ENCODE results near the gene VAPB.
A peak's percentile ranks its signal among the peaks of the same experiment; 100 is the strongest.

VAPB gene

DNA sequence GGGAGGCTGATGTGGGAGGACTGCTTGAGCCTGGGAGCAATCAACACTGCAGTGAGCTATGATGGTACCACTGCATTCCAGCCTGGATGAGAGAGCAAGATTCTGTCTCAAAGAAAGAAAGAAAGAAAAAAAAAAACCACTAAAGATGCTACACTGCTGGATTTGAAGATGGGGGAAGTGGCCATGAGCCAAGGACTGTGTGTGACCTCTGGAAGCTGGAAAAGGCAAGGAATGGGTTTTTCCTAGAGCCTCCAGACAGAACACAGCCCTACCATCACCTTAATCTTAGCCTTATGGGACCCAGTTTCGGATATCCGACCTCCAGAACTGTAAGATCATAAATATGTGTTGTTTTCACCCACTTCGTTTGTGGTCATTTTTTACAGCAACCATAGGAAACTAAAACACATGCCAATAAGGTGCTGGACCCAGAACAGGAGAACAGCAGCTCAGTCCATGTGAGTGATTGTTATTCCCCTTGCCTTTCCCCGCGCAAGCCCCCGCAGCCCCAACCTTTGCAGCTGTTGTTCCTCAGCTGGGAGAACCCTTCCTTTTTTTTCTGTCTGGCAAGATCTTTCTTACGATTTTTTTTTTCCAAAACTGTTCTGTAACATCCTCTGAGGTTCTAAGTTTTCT is 11.1 kb upstream of the VAPB start:
- TF ChIP-seq, protein P1, sequence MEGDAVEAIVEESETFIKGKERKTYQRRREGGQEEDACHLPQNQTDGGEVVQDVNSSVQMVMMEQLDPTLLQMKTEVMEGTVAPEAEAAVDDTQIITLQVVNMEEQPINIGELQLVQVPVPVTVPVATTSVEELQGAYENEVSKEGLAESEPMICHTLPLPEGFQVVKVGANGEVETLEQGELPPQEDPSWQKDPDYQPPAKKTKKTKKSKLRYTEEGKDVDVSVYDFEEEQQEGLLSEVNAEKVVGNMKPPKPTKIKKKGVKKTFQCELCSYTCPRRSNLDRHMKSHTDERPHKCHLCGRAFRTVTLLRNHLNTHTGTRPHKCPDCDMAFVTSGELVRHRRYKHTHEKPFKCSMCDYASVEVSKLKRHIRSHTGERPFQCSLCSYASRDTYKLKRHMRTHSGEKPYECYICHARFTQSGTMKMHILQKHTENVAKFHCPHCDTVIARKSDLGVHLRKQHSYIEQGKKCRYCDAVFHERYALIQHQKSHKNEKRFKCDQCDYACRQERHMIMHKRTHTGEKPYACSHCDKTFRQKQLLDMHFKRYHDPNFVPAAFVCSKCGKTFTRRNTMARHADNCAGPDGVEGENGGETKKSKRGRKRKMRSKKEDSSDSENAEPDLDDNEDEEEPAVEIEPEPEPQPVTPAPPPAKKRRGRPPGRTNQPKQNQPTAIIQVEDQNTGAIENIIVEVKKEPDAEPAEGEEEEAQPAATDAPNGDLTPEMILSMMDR (IDR thresholded peaks at IDR 0.05; ENCODE audit: insufficient read depth, low read depth, low read length, missing control alignments), result no peak
- no peak for DNase-seq (ENCODE audit: low read depth)
- no peak overlapping the region for H3K4me3 ChIP-seq (ENCODE audit: low read depth, low read length)

DNA sequence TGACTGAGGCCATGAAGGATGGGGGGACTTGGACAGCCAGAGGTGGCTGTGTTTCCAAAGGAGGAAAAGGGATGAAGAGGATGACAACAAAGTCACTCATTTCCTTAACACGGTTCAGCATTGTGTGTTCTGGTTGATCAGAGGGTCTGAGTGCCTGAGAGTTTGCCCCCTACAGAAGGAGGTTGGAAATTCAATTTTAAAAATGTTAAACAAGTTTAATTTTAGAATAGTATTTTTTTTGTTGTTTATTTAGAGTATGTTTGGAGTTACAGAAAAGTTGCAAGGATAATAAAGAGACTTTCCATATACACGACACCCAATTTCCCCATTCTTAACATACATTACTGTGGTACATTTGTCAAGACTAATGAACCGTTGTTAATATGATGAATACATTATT is 10.3 kb upstream of the VAPB start:
- no peak overlapping the region for H3K4me3 ChIP-seq (ENCODE audit: low read depth, low read length)
- DNase-seq (ENCODE audit: low read depth), result no peak
- TF ChIP-seq, protein P1 (IDR thresholded peaks at IDR 0.05; ENCODE audit: insufficient read depth, low read depth, low read length, missing control alignments), result no peak

DNA sequence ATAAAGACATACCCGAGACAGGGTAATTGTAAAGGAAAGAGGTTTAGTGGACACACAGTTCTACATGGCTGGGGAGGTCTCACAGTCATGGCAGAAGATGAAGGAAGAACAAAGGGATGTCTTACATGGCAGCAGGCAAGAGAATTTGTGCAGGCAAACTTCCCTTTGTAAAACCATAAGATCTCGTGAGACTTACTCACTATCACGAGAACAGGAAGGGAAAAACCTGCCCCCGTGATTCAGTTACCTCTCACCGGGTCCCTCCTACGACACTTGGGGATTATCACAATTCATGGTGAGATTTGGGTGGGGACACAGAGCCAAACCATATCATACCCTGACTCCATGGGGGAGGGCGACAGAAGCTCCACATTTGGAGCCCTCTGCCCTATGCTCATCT is 7.4 kb upstream of the VAPB start:
- TF ChIP-seq, protein P1 (IDR thresholded peaks at IDR 0.05; ENCODE audit: insufficient read depth, low read depth, low read length, missing control alignments), result no peak
- no peak overlapping the region for H3K4me3 ChIP-seq (ENCODE audit: low read depth, low read length)
- DNase-seq (ENCODE audit: low read depth), result no peak

DNA sequence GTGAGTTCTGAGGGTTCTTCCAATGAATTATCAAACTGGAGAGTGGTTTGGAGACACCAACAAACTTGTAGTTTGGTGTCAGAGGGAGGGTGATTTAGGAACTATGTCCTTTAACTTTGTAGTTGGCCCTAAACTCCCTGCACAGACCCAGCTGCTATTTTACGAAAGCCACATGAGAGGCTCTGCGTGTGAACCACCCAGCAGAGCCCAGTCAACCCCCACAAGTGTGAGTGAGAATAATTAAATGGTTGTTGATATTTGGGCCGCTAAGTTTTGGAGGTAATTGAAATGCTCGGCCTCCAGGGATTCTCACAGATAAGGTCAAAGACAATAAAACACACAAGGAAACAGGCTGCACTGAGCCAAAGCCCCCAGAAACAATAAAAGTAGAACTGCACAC is 6.9 kb upstream of the VAPB start:
- TF ChIP-seq, protein P1 (IDR thresholded peaks at IDR 0.05; ENCODE audit: insufficient read depth, low read depth, low read length, missing control alignments), result no peak
- no peak for DNase-seq (ENCODE audit: low read depth)
- H3K4me3 ChIP-seq (ENCODE audit: low read depth, low read length), result no peak overlapping the region

DNA sequence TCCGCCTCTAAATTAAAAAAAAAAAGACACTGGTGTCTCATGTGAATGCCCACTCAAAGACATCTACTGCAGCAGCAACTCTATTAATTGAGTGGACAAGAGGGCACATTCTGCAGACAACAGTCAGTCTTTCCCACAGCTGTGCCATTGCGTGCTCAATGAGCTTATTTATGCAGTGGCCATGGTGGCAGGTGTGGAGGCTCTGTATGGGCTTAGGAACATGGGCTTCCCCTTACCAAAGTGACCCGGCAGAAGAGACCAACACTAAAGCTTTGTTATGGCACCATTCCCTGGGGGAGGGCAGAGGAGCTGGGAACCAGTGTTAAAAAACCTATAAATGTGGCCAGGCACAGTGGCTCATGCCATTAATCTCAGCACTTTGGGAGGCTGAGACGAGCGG is 4.2 kb upstream of the VAPB start:
- DNase-seq (ENCODE audit: low read depth), result no peak
- TF ChIP-seq, protein P1 (IDR thresholded peaks at IDR 0.05; ENCODE audit: insufficient read depth, low read depth, low read length, missing control alignments), result no peak
- no peak overlapping the region for H3K4me3 ChIP-seq (ENCODE audit: low read depth, low read length)

DNA sequence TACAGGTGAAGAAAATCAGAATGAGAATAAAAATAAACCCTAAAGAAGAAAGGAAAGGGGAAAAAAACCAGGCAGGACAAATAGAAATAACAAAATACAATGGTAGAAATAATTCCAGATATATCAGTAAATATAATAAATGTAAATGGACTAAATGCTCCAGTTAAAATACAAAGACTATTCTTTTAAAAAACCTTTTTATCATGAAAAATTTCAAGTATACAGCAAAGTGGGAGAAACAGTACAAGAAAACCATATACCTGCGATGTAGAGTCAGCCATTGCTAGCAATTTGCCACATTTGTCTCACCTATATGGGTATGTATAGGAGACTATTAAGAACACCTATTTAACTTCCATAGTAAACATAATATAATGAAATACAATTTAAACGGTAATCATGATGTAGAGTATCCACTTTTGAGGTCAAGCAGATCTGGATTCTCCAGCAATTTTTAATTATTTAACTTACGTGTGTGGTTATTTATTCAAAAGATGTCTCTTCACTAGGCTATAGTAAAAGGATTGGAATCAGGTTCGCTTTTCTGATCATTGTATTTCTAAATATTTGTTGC is 914 bp upstream of the VAPB start:
- TF ChIP-seq, protein P1 (IDR thresholded peaks at IDR 0.05; ENCODE audit: insufficient read depth, low read depth, low read length, missing control alignments), result no peak
- H3K4me3 ChIP-seq (ENCODE audit: low read depth, low read length), result peak overlapping the region; percentile 61
- no peak for DNase-seq (ENCODE audit: low read depth)
